BJ (cell line): ENCODE data around the gene IL21R. TPM values are rescaled to one million over a fixed set of nuclear protein-coding genes. Genes with fewer than 3 reads are reported as not detected.

Source experiments
- CTCF ChIA-PET: fragments of 350-600 bp; formaldehyde crosslinking; extraction: SDS; loops from one replicate; lab custom pipeline; 2021; ENCODE audit warnings: antibody characterized with exemption, inconsistent platforms; lab: Yijun Ruan, JAX
- POLR2A ChIA-PET: fragments of 300-600 bp; sonication (Branson Sonifier 250); formaldehyde crosslinking; extraction: SDS; loops from one replicate; lab custom pipeline; 2021; ENCODE audit warnings: antibody characterized with exemption; lab: Charles Lee
- DNase-seq: peaks from one replicate; pipeline ENCODE4 v3.0.0-alpha.2; 2011; ENCODE audit warnings: low read depth
- H3K27me3 ChIP-seq: 2 replicates; pipeline ENCODE4 v1.6.0; 2011; ENCODE audit warnings: low read length; ENCODE audit not compliant: control insufficient read depth, insufficient read depth
- H3K36me3 ChIP-seq: 2 replicates; pipeline ENCODE4 v1.5.1; 2011; ENCODE audit warnings: low read length; ENCODE audit not compliant: control insufficient read depth, insufficient read depth
- H3K4me3 ChIP-seq: 2 replicates; pipeline ENCODE4 v1.5.1; 2011; ENCODE audit warnings: low read depth, mild to moderate bottlenecking, control low read depth, low read length
- polyA plus RNA-seq: library from polyadenylated mRNA; depleted of rRNA; stranded (reverse); fragments of >200 nt; gene quantifications from 2 replicates; pipeline ENCODE4 v1.2.3, GENCODE V29; 2011
- TF ChIP-seq, protein P1 (sequence below): IDR thresholded peaks from 2 replicates; pipeline ENCODE4 v1.5.1; 2011; ENCODE audit warnings: low read depth, mild to moderate bottlenecking, control low read depth, inconsistent platforms, low read length, moderate library complexity; ENCODE audit not compliant: insufficient read depth

Gene IL21R
- polyA plus RNA-seq, 1 experiment = 0.58 TPM

DNA sequence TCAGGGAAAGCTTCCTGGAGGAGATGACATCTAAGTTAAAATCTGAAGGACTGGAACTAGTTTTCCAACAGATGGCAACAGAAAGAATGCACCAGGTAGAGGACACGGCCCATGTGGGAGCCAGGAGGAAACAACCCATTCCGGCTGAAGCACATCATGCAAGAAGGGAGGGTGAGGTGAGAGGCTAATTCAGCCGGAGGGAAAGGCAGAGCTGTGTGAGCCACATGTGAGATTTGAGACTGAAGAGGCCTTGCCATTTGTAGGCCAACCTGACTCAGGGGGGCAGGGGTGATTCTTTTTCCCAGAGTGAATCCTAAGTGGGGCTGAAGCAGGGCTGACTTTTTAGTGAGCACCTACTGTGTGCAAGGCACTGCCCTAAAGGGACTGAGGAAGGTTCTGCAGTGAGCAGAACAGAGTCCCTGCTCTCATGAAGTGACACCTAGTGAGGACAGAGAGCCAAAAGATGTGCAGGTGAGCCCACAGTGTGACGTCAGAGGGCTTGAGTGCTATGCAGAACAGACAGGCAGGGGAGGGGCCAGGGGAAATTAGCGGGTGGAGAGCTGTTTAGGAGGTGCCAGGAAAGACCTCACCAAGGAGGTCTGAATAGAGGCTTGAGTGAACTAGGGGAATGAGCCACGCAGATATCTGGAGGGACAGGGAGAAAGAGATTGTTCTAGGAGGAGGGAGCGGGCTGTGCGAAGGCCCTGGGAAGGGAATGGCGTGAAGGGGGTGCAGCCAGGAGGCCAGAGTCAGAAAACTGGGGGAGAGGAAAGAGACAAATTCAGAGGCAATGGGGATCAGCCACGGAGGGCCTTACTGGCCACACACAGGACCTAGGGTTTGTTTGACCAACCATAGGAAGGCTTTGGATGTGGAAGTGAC lies 19.8 kb upstream of the IL21R start:
- Histone ChIP-seq H3K4me3 (no peak overlapping the region), H3K27me3 (peaks cover 1% of the 10 kb centered on the region), H3K36me3 (no peaks in the 10 kb centered on the region)
- CTCF ChIA-PET = interaction anchor here (0.8 to 1.1 kb wide), 2 partner anchors 14 to 203 kb away, joined by 4 read pairs; no protein-coding TSS in a partner anchor
- no peak for DNase-seq
- POLR2A ChIA-PET = no interaction called here
- TF ChIP-seq, protein P1, sequence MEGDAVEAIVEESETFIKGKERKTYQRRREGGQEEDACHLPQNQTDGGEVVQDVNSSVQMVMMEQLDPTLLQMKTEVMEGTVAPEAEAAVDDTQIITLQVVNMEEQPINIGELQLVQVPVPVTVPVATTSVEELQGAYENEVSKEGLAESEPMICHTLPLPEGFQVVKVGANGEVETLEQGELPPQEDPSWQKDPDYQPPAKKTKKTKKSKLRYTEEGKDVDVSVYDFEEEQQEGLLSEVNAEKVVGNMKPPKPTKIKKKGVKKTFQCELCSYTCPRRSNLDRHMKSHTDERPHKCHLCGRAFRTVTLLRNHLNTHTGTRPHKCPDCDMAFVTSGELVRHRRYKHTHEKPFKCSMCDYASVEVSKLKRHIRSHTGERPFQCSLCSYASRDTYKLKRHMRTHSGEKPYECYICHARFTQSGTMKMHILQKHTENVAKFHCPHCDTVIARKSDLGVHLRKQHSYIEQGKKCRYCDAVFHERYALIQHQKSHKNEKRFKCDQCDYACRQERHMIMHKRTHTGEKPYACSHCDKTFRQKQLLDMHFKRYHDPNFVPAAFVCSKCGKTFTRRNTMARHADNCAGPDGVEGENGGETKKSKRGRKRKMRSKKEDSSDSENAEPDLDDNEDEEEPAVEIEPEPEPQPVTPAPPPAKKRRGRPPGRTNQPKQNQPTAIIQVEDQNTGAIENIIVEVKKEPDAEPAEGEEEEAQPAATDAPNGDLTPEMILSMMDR = no peak

DNA sequence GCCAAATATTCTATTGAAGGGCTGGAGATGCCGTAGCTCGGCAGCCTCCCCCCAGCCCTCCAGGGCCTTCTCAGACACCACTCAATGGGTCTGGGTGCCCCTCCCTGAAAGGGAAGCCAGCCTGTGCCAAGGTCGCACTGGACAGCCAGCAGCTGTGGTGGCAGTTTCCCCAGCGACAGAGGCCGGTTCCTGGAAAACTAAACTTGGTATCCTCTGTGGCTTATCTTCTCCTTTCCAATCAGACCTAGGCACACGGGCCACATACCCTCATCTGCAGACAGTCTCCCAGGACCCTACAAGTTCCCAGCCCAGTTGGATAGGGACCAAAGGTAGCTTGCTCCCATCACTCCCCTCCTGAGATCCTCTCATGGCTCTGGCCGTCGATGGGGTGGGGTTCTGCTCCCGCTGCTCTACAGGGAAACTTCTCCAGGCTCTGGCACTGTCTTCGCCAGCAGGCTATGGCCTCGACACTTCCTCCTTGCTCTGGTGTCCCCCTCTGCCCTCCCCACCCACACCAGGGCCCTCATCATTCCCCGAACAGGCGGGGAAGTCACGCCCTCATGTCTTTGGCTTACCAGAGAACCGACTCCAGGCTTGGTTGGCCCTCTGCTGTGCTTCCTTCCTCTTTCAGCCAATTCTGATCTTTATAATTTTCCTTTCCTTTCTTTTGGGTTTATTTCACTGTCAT lies 18.3 kb upstream of the IL21R start:
- no peak for DNase-seq
- peaks cover 4% of the 10 kb centered on the region for H3K27me3 ChIP-seq
- TF ChIP-seq, protein P1 = no peak
- ChIA-PET CTCF (interaction anchor here (1.2 kb wide), 1 partner anchor 9 kb away, joined by 3 read pairs; no protein-coding TSS in a partner anchor), POLR2A (no interaction called here)
- H3K4me3 ChIP-seq = no peak overlapping the region
- no peaks in the 10 kb centered on the region for H3K36me3 ChIP-seq

GRCh38 chr16:27384425-27384824 lies 17.5 kb upstream of the IL21R start:
- Histone ChIP-seq H3K4me3 (no peak overlapping the region), H3K27me3 (peaks cover 4% of the 10 kb centered on the region), H3K36me3 (no peaks in the 10 kb centered on the region)
- no peak for DNase-seq
- TF ChIP-seq, protein P1 = no peak
- POLR2A ChIA-PET = no interaction called here
- CTCF ChIA-PET = interaction anchor here (1.2 kb wide), 1 partner anchor 9 kb away, joined by 3 read pairs; no protein-coding TSS in a partner anchor

- Histone ChIP-seq H3K4me3 (no peak overlapping the region), H3K36me3 (no peaks in the 10 kb centered on the region), H3K27me3 (peaks cover 4% of the 10 kb centered on the region)
- CTCF ChIA-PET = interaction anchor here (1.2 to 1.5 kb wide), 2 partner anchors 7 to 12 kb away, joined by 3 to 4 read pairs; no protein-coding TSS in a partner anchor
- DNase-seq = no peak
- TF ChIP-seq, protein P1 = no peak
- POLR2A ChIA-PET = no interaction called here
Observed at GRCh38 chr16:27385398-27385797, 16.6 kb upstream of the IL21R start.

- ChIA-PET CTCF (interaction anchor here (0.9 to 2.0 kb wide), 3 partner anchors 8 to 19 kb away, joined by 3 to 7 read pairs (median 4); no protein-coding TSS in a partner anchor), POLR2A (no interaction called here)
- H3K27me3 ChIP-seq = peaks cover 6% of the 10 kb centered on the region
- DNase-seq = no peak
- TF ChIP-seq, protein P1 = no peak
- H3K36me3 ChIP-seq = no peaks in the 10 kb centered on the region
- no peak overlapping the region for H3K4me3 ChIP-seq
Observed at GRCh38 chr16:27386674-27387073, 15.3 kb upstream of the IL21R start.
